PC-9 (cell line): ENCODE measurements around the gene ZNF787. TPM values are rescaled to one million over a fixed set of nuclear protein-coding genes. Genes with fewer than 3 reads are reported as not detected.

Source experiments
- BruUV-seq: library from RNA; stranded (reverse); fragments of 400-500 nt; replicated peaks from 2 replicates; lab custom pipeline; 2021; lab: Mats Ljungman, UMichigan
- CTCF ChIA-PET: fragments of 300-600 bp; sonication (Branson Sonifier 250); formaldehyde crosslinking; loops from one replicate; lab custom pipeline; 2022; ENCODE audit warnings: antibody characterized with exemption; lab: Charles Lee
- POLR2A ChIA-PET: fragments of 300-600 bp; sonication (Branson Sonifier 250); formaldehyde crosslinking; loops from one replicate; lab custom pipeline; 2022; ENCODE audit warnings: antibody characterized with exemption; ENCODE audit not compliant: unreplicated experiment; lab: Charles Lee
- DNase-seq, 2 experiments: peaks; one replicate each; pipeline versions ENCODE4 v3.0.0 to v3.0.0-alpha.2; 2015 to 2022; ENCODE audit warnings: mixed read lengths in 1 of 2
- H2AFZ ChIP-seq: fragments of 200-600 bp; sonication (generic); 2 replicates; pipeline ENCODE4 v1.8.1; 2017; ENCODE audit warnings: antibody characterized with exemption
- H3F3A ChIP-seq: fragments of 200-600 bp; sonication (generic); 2 replicates; pipeline ENCODE4 v1.8.1; 2017; ENCODE audit warnings: antibody characterized with exemption, mild to moderate bottlenecking, low read depth; ENCODE audit not compliant: insufficient read depth
- H3K27ac ChIP-seq: fragments of 200-600 bp; sonication (generic); 2 replicates; pipeline ENCODE4 v1.6.1; 2016; ENCODE audit warnings: mixed run types
- H3K27me3 ChIP-seq: fragments of 200-600 bp; sonication (generic); 2 replicates; pipeline ENCODE4 v1.6.1; 2016; ENCODE audit warnings: low read depth, mixed run types; ENCODE audit not compliant: insufficient read depth
- H3K36me3 ChIP-seq: fragments of 200-600 bp; sonication (generic); 2 replicates; pipeline ENCODE4 v1.6.1; 2016; ENCODE audit warnings: low read depth, mixed run types
- H3K4me1 ChIP-seq: fragments of 200-600 bp; sonication (generic); replicated peaks from 2 replicates; pipeline ENCODE4 v1.6.1; 2016; ENCODE audit warnings: mixed run types; ENCODE audit not compliant: insufficient read depth
- H3K4me2 ChIP-seq: fragments of 200-600 bp; sonication (generic); 2 replicates; pipeline ENCODE4 v1.6.1; 2017; ENCODE audit warnings: mixed run types
- H3K4me3 ChIP-seq: fragments of 200-600 bp; sonication (generic); 2 replicates; pipeline ENCODE4 v1.6.1; 2016; ENCODE audit warnings: mixed run types
- H3K79me2 ChIP-seq: fragments of 200-600 bp; sonication (generic); 2 replicates; pipeline ENCODE4 v1.6.1; 2017; ENCODE audit warnings: low read depth, mixed run types
- H3K9me2 ChIP-seq: fragments of 200-600 bp; sonication (generic); 2 replicates; pipeline ENCODE4 v1.8.1; 2017; ENCODE audit warnings: mild to moderate bottlenecking; ENCODE audit not compliant: insufficient read depth
- H3K9me3 ChIP-seq: fragments of 200-600 bp; sonication (generic); 2 replicates; pipeline ENCODE4 v1.8.1; 2016; ENCODE audit warnings: low read depth; ENCODE audit not compliant: insufficient read depth
- H4K20me1 ChIP-seq: fragments of 200-600 bp; sonication (generic); 2 replicates; pipeline ENCODE4 v1.8.1; 2017; ENCODE audit not compliant: insufficient read depth
- EZH2 ChIP-seq: fragments of 200-600 bp; sonication (generic); IDR thresholded peaks from 2 replicates; pipeline ENCODE4 v1.8.0; 2017; ENCODE audit warnings: antibody characterized with exemption, low read depth
- intact Hi-C: fragments of 100-400 bp; cut with micrococcal nuclease; formaldehyde crosslinking; loops from one replicate; pipeline ENCODE4 v1.10.0; 2022; ENCODE audit not compliant: unreplicated experiment
- total RNA-seq: library from RNA; stranded (reverse); gene quantifications from 2 replicates; pipeline ENCODE4 v1.2.3, GENCODE V29; 2021
- TF ChIP-seq, protein P1 (sequence below): fragments of 200-600 bp; sonication (generic); conservative IDR thresholded peaks from 2 replicates; pipeline ENCODE4 v1.6.1; 2017; ENCODE audit warnings: mixed run types, antibody characterized with exemption, mild to moderate bottlenecking, moderate library complexity

The ZNF787 gene
- total RNA-seq, 1 experiment from 2014 or later = 51.4 TPM

DNA sequence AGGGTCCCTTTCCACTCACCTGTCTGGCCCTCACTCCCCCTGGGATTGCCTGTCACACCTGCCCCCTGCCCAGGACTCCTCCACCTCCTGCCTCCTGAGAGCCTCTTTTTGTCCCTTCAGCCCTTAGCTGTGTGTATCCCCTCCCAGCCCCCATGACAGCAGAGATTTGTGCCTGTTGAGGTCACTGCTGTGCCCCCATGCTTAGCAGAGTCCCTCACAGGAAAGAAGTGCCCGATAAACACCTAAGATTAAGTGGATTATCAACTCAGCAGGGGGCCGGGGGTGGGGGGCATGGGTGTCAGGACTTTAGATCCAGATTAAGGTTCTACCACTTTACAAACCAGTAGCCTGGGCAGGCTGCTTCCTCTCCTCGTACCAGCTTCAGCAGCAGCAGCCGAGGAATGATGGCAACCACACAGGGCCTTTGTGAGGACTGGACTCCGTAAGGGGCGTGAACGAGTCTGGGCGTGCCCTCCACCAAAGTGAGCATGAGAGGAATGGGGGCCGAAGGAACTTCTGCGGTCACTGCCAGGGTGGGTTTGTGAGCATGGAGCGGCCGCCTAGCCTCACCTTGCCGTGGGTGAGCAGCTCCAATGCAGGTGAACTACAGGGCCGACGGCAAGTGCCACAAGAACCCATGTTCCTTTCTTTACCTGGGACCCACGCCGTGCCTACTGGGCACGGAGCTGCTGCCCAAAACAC lies 36.1 kb downstream of the ZNF787 start:
- Histone ChIP-seq H2AFZ (no peak overlapping the region), H3K9me3 (no peaks in the 10 kb centered on the region), H3K4me3 (no peak overlapping the region), H3K9me2 (no peaks in the 10 kb centered on the region), H3F3A (peaks cover 29% of the 10 kb centered on the region), H3K36me3 (no peaks in the 10 kb centered on the region), H3K27ac (no peak overlapping the region), H3K79me2 (peaks cover 22% of the 10 kb centered on the region), H3K27me3 (no peaks in the 10 kb centered on the region), H3K4me1 (peaks cover 6% of the 10 kb centered on the region), H3K4me2 (no peak overlapping the region), H4K20me1 (peaks cover 77% of the 10 kb centered on the region)
- no peak for DNase-seq
- BruUV-seq = no TSS peak
- POLR2A ChIA-PET = no interaction called here
- TF ChIP-seq EZH2 = no peak
- CTCF ChIA-PET = no interaction called here
- intact Hi-C loops = no loop called here

DNA sequence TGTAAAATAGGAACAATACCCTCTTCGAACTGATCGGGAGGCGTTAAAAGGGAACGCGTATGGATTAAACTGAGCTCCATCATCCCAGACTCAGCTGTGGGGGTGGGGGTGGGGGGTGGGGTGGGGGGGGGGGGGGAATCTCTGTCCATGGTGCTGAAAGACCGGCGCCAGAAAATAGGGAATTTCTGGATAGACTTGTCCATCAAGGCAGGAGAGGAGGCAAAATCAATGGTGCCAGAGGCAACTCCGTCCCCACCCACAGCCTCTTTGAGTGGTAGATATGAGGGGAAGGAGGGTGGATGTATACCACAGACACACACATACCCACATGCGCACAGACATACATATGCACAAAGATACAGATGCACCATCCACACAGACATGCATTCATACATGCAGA lies 37.4 kb downstream of the ZNF787 start:
- POLR2A ChIA-PET = no interaction called here
- H4K20me1 ChIP-seq = peaks cover 64% of the 10 kb centered on the region
- CTCF ChIA-PET = interaction anchor here (0.6 kb wide), 1 partner anchor 93 kb away, joined by 3 read pairs; no protein-coding TSS in a partner anchor
- H3K4me2 ChIP-seq = no peak overlapping the region
- TF ChIP-seq, protein P1, sequence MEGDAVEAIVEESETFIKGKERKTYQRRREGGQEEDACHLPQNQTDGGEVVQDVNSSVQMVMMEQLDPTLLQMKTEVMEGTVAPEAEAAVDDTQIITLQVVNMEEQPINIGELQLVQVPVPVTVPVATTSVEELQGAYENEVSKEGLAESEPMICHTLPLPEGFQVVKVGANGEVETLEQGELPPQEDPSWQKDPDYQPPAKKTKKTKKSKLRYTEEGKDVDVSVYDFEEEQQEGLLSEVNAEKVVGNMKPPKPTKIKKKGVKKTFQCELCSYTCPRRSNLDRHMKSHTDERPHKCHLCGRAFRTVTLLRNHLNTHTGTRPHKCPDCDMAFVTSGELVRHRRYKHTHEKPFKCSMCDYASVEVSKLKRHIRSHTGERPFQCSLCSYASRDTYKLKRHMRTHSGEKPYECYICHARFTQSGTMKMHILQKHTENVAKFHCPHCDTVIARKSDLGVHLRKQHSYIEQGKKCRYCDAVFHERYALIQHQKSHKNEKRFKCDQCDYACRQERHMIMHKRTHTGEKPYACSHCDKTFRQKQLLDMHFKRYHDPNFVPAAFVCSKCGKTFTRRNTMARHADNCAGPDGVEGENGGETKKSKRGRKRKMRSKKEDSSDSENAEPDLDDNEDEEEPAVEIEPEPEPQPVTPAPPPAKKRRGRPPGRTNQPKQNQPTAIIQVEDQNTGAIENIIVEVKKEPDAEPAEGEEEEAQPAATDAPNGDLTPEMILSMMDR = no peak
- TF ChIP-seq EZH2 = no peak
- no peaks in the 10 kb centered on the region for H3K27me3 ChIP-seq
- no peak for DNase-seq
- H3K79me2 ChIP-seq = peaks cover 8% of the 10 kb centered on the region
- no peaks in the 10 kb centered on the region for H3K36me3 ChIP-seq
- H3K27ac ChIP-seq = no peak overlapping the region
- no peak overlapping the region for H2AFZ ChIP-seq
- no peaks in the 10 kb centered on the region for H3K9me2 ChIP-seq
- intact Hi-C loops = no loop called here
- no peaks in the 10 kb centered on the region for H3K9me3 ChIP-seq
- no peak overlapping the region for H3K4me3 ChIP-seq
- H3K4me1 ChIP-seq = no peaks in the 10 kb centered on the region
- no TSS peak for BruUV-seq
- H3F3A ChIP-seq = peaks cover 25% of the 10 kb centered on the region

- no TSS peak for BruUV-seq
- peaks cover 30% of the 10 kb centered on the region for H3F3A ChIP-seq
- H3K27me3 ChIP-seq = no peaks in the 10 kb centered on the region
- H3K4me3 ChIP-seq = no peak overlapping the region
- TF ChIP-seq, protein P1 = peak; percentile 64
- no peak for TF ChIP-seq EZH2
- H4K20me1 ChIP-seq = peaks cover 43% of the 10 kb centered on the region
- no peak overlapping the region for H3K4me2 ChIP-seq
- no peaks in the 10 kb centered on the region for H3K9me3 ChIP-seq
- CTCF ChIA-PET = interaction anchor here (0.7 to 3.1 kb wide), 2 partner anchors 92 to 253 kb away, joined by 7 to 17 read pairs; no protein-coding TSS in a partner anchor
- POLR2A ChIA-PET = interaction anchor here (0.5 to 0.8 kb wide), 2 partner anchors 10 to 1239 kb away, joined by 3 to 5 read pairs; partner anchors contain the start of gene ZNF543
- H3K27ac ChIP-seq = no peak overlapping the region
- no peaks in the 10 kb centered on the region for H3K9me2 ChIP-seq
- DNase-seq = peak in 1 of 2 experiments; percentile 77
- H3K36me3 ChIP-seq = no peaks in the 10 kb centered on the region
- no peaks in the 10 kb centered on the region for H3K4me1 ChIP-seq
- no peaks in the 10 kb centered on the region for H3K79me2 ChIP-seq
- intact Hi-C loops = loop anchor here (1.0 kb wide), 3 partner anchors 91 to 252 kb away; no protein-coding TSS in a partner anchor
- H2AFZ ChIP-seq = no peak overlapping the region
Observed at GRCh38 chr19:56080669-56081401, 40.3 kb downstream of the ZNF787 start.
